ENCODE data around the gene TMEM139.

DNA sequence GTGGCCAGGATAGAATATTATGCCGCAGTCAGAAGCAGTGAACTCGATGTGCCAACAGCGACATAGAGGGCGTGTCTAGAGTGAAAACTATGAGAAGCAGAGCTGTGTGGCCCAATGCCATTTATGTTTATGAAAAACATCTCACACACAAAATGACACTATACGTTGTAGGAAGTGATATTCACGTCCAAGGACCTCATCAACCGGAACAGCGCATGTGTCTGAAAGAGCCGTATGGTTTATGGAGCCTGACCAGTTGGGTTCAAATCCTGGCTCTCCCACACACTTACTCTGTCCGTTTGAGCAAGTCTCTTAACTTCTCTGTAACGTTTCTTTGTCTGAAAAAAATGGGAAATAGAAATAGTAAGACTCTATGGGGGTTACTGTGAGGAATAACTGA lies 42.5 kb upstream of the TMEM139 start:
- TF ChIP-seq, protein P1, sequence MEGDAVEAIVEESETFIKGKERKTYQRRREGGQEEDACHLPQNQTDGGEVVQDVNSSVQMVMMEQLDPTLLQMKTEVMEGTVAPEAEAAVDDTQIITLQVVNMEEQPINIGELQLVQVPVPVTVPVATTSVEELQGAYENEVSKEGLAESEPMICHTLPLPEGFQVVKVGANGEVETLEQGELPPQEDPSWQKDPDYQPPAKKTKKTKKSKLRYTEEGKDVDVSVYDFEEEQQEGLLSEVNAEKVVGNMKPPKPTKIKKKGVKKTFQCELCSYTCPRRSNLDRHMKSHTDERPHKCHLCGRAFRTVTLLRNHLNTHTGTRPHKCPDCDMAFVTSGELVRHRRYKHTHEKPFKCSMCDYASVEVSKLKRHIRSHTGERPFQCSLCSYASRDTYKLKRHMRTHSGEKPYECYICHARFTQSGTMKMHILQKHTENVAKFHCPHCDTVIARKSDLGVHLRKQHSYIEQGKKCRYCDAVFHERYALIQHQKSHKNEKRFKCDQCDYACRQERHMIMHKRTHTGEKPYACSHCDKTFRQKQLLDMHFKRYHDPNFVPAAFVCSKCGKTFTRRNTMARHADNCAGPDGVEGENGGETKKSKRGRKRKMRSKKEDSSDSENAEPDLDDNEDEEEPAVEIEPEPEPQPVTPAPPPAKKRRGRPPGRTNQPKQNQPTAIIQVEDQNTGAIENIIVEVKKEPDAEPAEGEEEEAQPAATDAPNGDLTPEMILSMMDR (IDR thresholded peaks at IDR 0.05; ENCODE audit: insufficient read depth, low read length), result no peak
- no peak for TF ChIP-seq GABPA (IDR thresholded peaks at IDR 0.05; ENCODE audit: low read depth)

All from HL-60 (cell line).